Measurements from ENCODE around the gene TMEM37.

TMEM37 gene

GRCh38 chr2:119409506-119409905 lies 22.1 kb upstream of the TMEM37 start:
- TF ChIP-seq, protein P1, sequence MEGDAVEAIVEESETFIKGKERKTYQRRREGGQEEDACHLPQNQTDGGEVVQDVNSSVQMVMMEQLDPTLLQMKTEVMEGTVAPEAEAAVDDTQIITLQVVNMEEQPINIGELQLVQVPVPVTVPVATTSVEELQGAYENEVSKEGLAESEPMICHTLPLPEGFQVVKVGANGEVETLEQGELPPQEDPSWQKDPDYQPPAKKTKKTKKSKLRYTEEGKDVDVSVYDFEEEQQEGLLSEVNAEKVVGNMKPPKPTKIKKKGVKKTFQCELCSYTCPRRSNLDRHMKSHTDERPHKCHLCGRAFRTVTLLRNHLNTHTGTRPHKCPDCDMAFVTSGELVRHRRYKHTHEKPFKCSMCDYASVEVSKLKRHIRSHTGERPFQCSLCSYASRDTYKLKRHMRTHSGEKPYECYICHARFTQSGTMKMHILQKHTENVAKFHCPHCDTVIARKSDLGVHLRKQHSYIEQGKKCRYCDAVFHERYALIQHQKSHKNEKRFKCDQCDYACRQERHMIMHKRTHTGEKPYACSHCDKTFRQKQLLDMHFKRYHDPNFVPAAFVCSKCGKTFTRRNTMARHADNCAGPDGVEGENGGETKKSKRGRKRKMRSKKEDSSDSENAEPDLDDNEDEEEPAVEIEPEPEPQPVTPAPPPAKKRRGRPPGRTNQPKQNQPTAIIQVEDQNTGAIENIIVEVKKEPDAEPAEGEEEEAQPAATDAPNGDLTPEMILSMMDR (IDR thresholded peaks at IDR 0.05) = no peak

DNA sequence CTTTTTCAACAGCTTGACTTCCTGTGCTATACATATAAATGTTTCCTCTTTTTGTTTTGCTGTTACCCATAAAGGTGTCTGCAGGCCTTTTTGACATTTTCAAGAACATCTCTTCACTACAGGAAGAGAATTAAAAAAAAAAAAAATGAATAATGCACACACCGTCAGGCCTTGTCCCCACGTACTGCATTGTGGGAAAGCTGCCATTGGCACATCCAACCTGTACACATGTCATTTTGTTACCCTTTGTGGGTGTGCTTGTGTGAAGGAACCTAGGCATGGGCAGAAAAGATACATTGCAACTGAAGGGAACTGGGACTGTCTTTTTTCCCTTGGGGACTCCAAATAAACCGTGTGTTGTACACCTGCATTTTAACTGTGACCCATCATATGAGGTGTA lies 16.8 kb upstream of the TMEM37 start:
- TF ChIP-seq, protein P1 (IDR thresholded peaks at IDR 0.05) = no peak

GRCh38 chr2:119415630-119416029 lies 16.0 kb upstream of the TMEM37 start:
- TF ChIP-seq, protein P1 (IDR thresholded peaks at IDR 0.05) = no peak

GRCh38 chr2:119416299-119416923 lies 15.2 kb upstream of the TMEM37 start:
- TF ChIP-seq, protein P1 (IDR thresholded peaks at IDR 0.05) = no peak

GRCh38 chr2:119417908-119418307 lies 13.7 kb upstream of the TMEM37 start:
- TF ChIP-seq, protein P1 (IDR thresholded peaks at IDR 0.05) = no peak

DNA sequence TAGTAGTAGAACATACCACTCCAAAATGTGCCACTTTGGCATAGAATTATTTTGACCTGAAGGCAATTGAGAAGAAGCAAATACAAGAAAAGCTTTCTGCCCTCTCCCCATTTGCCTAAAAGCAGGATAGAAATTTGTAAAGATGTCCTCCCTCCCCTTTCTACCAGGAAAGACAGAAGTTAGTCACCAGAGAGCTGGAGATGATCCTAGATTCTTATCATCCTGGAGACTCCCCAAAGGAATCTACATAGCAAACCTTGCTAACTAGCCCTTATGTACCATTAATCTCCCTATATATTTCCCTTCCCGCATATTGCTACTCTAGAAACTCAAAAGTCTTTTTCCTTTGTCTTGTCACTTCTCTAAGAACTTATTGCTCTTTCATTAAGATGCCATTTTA lies 12.6 kb upstream of the TMEM37 start:
- TF ChIP-seq, protein P1 (IDR thresholded peaks at IDR 0.05) = no peak

DNA sequence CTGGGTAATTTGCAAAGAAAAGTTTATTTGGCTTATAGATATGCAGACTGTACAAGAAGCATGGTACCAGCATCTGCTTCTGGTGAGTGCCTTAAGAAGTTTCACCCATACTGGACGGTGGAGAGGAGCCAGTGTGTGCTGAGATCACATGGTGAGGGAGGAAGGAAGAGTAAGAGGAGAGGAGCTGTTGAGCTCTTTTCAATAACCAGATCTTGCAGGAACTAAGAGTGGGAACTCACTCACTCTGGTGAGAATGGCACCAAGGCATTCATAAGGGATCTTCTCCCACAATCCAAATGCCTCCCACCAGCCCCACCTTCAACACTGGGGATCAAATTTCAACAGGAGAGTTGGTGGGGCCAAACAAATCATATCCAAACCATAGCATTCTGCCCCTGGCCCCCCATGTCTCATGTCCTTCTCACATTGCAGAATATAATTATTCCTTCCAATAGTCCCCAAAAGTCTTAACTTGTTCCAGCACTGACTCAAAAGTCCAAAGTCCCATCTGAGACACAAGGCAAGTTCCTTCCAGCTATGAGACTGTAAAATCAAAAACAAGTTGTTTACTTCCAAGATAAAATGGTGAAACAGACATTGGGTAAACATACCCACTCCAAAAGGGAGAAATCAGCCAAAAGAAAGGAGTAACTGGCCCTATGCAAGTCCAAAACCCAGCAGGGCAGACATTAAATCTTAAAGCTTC lies 11.7 kb upstream of the TMEM37 start:
- TF ChIP-seq, protein P1 (IDR thresholded peaks at IDR 0.05) = no peak
